Measurements from ENCODE around the gene CAPN13. TPM values are rescaled to one million over a fixed set of nuclear protein-coding genes. Genes with fewer than 3 reads are reported as not detected.

Gene CAPN13
- total RNA-seq, 4 donors from 2014 or later = 0.18 to 5.8 (median 1.8) TPM

GRCh38 chr2:30769891-30770462 is 37.3 kb downstream of the CAPN13 start:
- 77 to 78% methylated on average over 5 to 10 of the region's 10 CpGs for WGBS, 2 donors
- TF ChIP-seq POLR2A (IDR thresholded peaks at IDR 0.05) (no peak), CTCF (IDR thresholded peaks at IDR 0.05) (no peak)
- Histone ChIP-seq H3K27ac (no peak overlapping the region), H3K36me3 (no peaks in the 10 kb centered on the region), H3K27me3 (peaks cover 0 to 30% (median 0%) of the 10 kb centered on the region in 4 donors), H3K4me3 (no peak overlapping the region), H3K9me3 (no peaks in the 10 kb centered on the region), H3K4me1 (no peaks in the 10 kb centered on the region)
- intact Hi-C loops (cut with DNase I) = no loop called here
- DNase-seq = no peak

GRCh38 chr2:30769481-30769780 is 37.8 kb downstream of the CAPN13 start:
- intact Hi-C loops (cut with DNase I) = no loop called here
- Histone ChIP-seq H3K4me3 (no peak overlapping the region), H3K4me1 (no peaks in the 10 kb centered on the region), H3K36me3 (no peaks in the 10 kb centered on the region), H3K9me3 (no peaks in the 10 kb centered on the region), H3K27ac (no peak overlapping the region), H3K27me3 (peaks cover 0 to 31% (median 0%) of the 10 kb centered on the region in 4 donors)
- WGBS, 2 donors = 60 to 69% methylated on average over 1 to 2 of the region's 2 CpGs
- no peak for DNase-seq
- no peak for TF ChIP-seq POLR2A (IDR thresholded peaks at IDR 0.05)
- TF ChIP-seq CTCF (IDR thresholded peaks at IDR 0.05) = no peak

- Histone ChIP-seq H3K4me3 (no peak overlapping the region), H3K27me3 (peaks cover 0 to 31% (median 0%) of the 10 kb centered on the region in 4 donors), H3K4me1 (no peaks in the 10 kb centered on the region), H3K9me3 (no peaks in the 10 kb centered on the region), H3K27ac (no peak overlapping the region), H3K36me3 (no peaks in the 10 kb centered on the region)
- intact Hi-C loops (cut with DNase I) = no loop called here
- 61 to 75% methylated on average over 5 to 6 of the region's 9 CpGs for WGBS, 2 donors
- DNase-seq = no peak
- no peak for TF ChIP-seq POLR2A (IDR thresholded peaks at IDR 0.05)
Observed at GRCh38 chr2:30768708-30769480, 38.4 kb downstream of the CAPN13 start.

- Histone ChIP-seq H3K36me3 (no peaks in the 10 kb centered on the region), H3K27me3 (peaks cover 0 to 31% (median 0%) of the 10 kb centered on the region in 4 donors), H3K4me3 (no peak overlapping the region), H3K27ac (no peak overlapping the region), H3K4me1 (no peaks in the 10 kb centered on the region), H3K9me3 (no peaks in the 10 kb centered on the region)
- intact Hi-C loops (cut with DNase I) = no loop called here
- no peak for DNase-seq
- 71 to 74% methylated on average over 6 to 7 of the region's 8 CpGs for WGBS, 2 donors
- TF ChIP-seq POLR2A (IDR thresholded peaks at IDR 0.05) (no peak), CTCF (IDR thresholded peaks at IDR 0.05) (no peak)
Observed at GRCh38 chr2:30768036-30768686, 39.1 kb downstream of the CAPN13 start.

GRCh38 chr2:30766666-30767065 is 40.6 kb downstream of the CAPN13 start:
- Histone ChIP-seq H3K27ac (no peak overlapping the region), H3K4me1 (no peaks in the 10 kb centered on the region), H3K27me3 (peaks cover 0 to 31% (median 0%) of the 10 kb centered on the region in 4 donors), H3K4me3 (no peak overlapping the region), H3K9me3 (no peaks in the 10 kb centered on the region), H3K36me3 (no peaks in the 10 kb centered on the region)
- TF ChIP-seq POLR2A (IDR thresholded peaks at IDR 0.05) = no peak
- no peak for TF ChIP-seq CTCF (IDR thresholded peaks at IDR 0.05)
- 77 to 81% methylated on average over 3 of the region's 3 CpGs for WGBS, 2 donors
- intact Hi-C loops (cut with DNase I) = no loop called here
- DNase-seq = no peak

Measured in esophagus squamous epithelium (tissue), 5 donors.